GM23248 (cell line): ENCODE results near the gene CEP112. TPM values are rescaled to one million over a fixed set of nuclear protein-coding genes. Genes with fewer than 3 reads are reported as not detected.
"Not testable (repeated sequence)": the region's sequence is repeated elsewhere in the genome, so short reads cannot be mapped to it uniquely, and the experiment has no call there.

ENCODE experiments used
- DNase-seq: peaks from one replicate; pipeline ENCODE4 v3.0.0-alpha.2; 2015
- H2AFZ ChIP-seq: fragments of 200-600 bp; sonication (generic); 2 replicates; pipeline ENCODE4 v1.6.1; 2016; ENCODE audit warnings: antibody characterized with exemption
- H3F3A ChIP-seq: fragments of 200-600 bp; sonication (generic); 2 replicates; pipeline ENCODE4 v1.6.1; 2016; ENCODE audit warnings: mild to moderate bottlenecking, antibody characterized with exemption, mixed run types; ENCODE audit not compliant: insufficient read depth
- H3K27ac ChIP-seq: fragments of 200-600 bp; sonication (generic); 2 replicates; pipeline ENCODE4 v1.5.1; 2016; ENCODE audit warnings: mild to moderate bottlenecking
- H3K27me3 ChIP-seq: fragments of 200-600 bp; sonication (generic); replicated peaks from 2 replicates; pipeline ENCODE4 v1.6.1; 2016; ENCODE audit warnings: mild to moderate bottlenecking; ENCODE audit not compliant: insufficient read depth
- H3K36me3 ChIP-seq: fragments of 200-600 bp; sonication (generic); 2 replicates; pipeline ENCODE4 v1.6.1; 2016; ENCODE audit warnings: low read depth, mild to moderate bottlenecking
- H3K4me1 ChIP-seq: fragments of 200-600 bp; sonication (generic); 2 replicates; pipeline ENCODE4 v1.6.1; 2016; ENCODE audit warnings: mild to moderate bottlenecking; ENCODE audit not compliant: insufficient read depth
- H3K4me2 ChIP-seq: fragments of 200-600 bp; sonication (generic); one replicate; pipeline ENCODE4 v1.6.1; 2016; ENCODE audit warnings: mild to moderate bottlenecking; ENCODE audit not compliant: unreplicated experiment
- H3K4me3 ChIP-seq: fragments of 200-600 bp; sonication (generic); 2 replicates; pipeline ENCODE4 v1.5.1; 2016; ENCODE audit warnings: mild to moderate bottlenecking
- H3K79me2 ChIP-seq: fragments of 200-600 bp; sonication (generic); 2 replicates; pipeline ENCODE4 v1.6.1; 2016; ENCODE audit warnings: mild to moderate bottlenecking; ENCODE audit not compliant: insufficient read depth
- H3K9ac ChIP-seq: fragments of 200-600 bp; sonication (generic); 2 replicates; pipeline ENCODE4 v1.6.1; 2016; ENCODE audit warnings: mild to moderate bottlenecking
- H3K9me2 ChIP-seq: fragments of 200-600 bp; sonication (generic); 2 replicates; pipeline ENCODE4 v1.6.1; 2016; ENCODE audit warnings: mixed run types, mild to moderate bottlenecking, moderate library complexity; ENCODE audit not compliant: insufficient read depth
- H3K9me3 ChIP-seq: fragments of 200-600 bp; sonication (generic); one replicate; pipeline ENCODE4 v1.6.1; 2017; ENCODE audit warnings: low read depth
- H4K20me1 ChIP-seq: fragments of 200-600 bp; sonication (generic); 2 replicates; pipeline ENCODE4 v1.6.0; 2016; ENCODE audit not compliant: insufficient read depth
- EZH2 ChIP-seq: fragments of 200-600 bp; sonication (generic); IDR thresholded peaks from 2 replicates; pipeline ENCODE4 v1.6.1; 2018; ENCODE audit warnings: antibody characterized with exemption, mild to moderate bottlenecking; ENCODE audit not compliant: insufficient read depth, poor library complexity, severe bottlenecking
- EZH2phosphoT487 ChIP-seq: fragments of 200-600 bp; sonication (generic); IDR thresholded peaks from 2 replicates; pipeline ENCODE4 v1.6.1; 2018; ENCODE audit warnings: antibody characterized with exemption, moderate library complexity, mild to moderate bottlenecking, low read depth; ENCODE audit not compliant: insufficient read depth
- WGBS, 2 experiments: methylation state at CpG; one replicate each; pipeline ENCODE4 v1.1.6; 2015 to 2017; ENCODE audit warnings: low lambda C conversion rate in 2 of 2, low coverage in 1 of 2; ENCODE audit errors: missing lambda C conversion rate in 2 of 2; 5-methylcytosine and 5-hydroxymethylcytosine counted together
- in situ Hi-C: fragments of 300-500 bp; cut with MboI; formaldehyde crosslinking; loops from 2 replicates; pipeline ENCODE4 v1.15.0; 2020
- polyA plus RNA-seq: library from polyadenylated mRNA; unstranded; fragments of >200 nt; fragmentation: Nextera tagmentation; extraction: Ambion mirVana; gene quantifications from 2 replicates; pipeline ENCODE4 v1.2.1, GENCODE V29; 2016
- total RNA-seq: library from RNA; depleted of rRNA; stranded (reverse); fragments of >200 nt; shearing (Covaris generic); gene quantifications from 2 replicates; pipeline ENCODE4 v1.2.3, GENCODE V29; 2014

Gene CEP112
- total and polyA plus RNA-seq, 2 experiments from 2014 or later = 8.1 to 14.8 TPM

DNA sequence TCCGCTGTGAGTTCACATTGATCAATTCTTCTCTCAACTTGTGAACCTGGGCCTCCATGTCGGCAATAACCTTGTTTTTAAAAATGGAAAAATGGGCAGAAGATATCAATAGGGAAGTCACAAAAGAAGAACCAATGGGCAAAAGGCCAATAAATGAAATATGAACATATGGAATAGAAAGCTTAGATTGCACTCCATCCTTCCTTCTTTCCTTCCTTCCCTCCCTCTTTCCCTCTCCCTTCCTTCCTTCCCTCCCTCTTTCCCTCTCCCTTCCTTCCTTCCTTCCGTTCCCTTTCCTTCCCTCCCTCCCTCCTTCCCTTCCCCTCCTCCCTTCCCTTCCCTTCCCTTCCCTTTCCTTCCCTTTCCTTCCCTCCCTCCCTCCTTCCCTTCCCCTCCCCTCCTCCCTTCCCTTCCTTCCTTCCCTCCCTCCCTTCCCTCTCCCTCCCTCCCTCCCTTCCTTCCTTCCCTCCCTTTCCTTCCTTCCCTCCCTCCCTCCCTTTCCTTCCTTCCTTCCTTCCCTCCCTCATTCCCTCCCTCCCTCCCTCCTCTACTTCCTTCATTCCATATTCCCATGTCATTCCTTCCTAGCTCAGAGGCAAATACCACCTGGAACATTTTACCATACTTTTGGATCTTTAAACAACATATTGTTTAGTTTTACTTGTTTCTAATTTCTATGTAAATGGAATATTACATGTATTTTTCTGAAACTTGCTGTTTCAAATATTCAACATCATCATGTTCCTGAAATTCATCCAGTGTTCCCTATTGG is 339.8 kb downstream of the CEP112 start:
- no peak overlapping the region for H3K9ac ChIP-seq
- H3K27me3 ChIP-seq = no peaks in the 10 kb centered on the region
- H3K27ac ChIP-seq = no peak overlapping the region
- in situ Hi-C loops = no loop called here
- peaks cover 14% of the 10 kb centered on the region for H3K4me1 ChIP-seq
- DNase-seq = no peak
- 97 to 100% methylated on average over 2 of the region's 3 CpGs for WGBS, 2 experiments
- no peaks in the 10 kb centered on the region for H3K36me3 ChIP-seq
- H4K20me1 ChIP-seq = no peaks in the 10 kb centered on the region
- H3K9me3 ChIP-seq = no peaks in the 10 kb centered on the region
- no peak overlapping the region for H2AFZ ChIP-seq
- no peak for TF ChIP-seq EZH2
- TF ChIP-seq EZH2phosphoT487 = no peak
- H3K9me2 ChIP-seq = no peaks in the 10 kb centered on the region
- H3K4me3 ChIP-seq = no peak overlapping the region
- H3K4me2 ChIP-seq = no peak overlapping the region
- no peaks in the 10 kb centered on the region for H3K79me2 ChIP-seq
- peaks cover 10% of the 10 kb centered on the region; the same call in 1 of the 2 replicates for H3F3A ChIP-seq

DNA sequence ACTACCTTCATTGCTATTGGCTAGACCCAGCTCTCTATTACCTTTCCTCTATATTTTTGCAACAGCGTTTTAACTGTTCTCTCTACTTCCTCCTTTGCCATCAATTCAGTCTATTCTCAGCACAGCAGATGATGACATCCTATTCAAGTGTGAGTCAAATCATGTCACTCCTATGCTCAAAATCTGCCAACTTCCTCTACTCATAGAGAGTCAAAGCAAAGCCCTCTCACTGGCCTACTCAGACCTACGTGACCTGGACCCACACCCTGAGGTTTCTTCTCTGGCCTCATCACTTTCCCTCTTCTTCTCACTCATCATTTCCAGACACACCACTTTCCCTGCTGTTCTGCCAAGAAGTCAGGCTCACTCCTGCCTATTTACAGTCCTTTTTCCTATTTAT is 341.4 kb downstream of the CEP112 start:
- Histone ChIP-seq H3K36me3 (no peaks in the 10 kb centered on the region), H3K9ac (0 out of 2 replicates have a peak overlapping the region, but pooled peaks have one; percentile 12), H3K4me1 (peaks cover 11% of the 10 kb centered on the region), H3K27me3 (no peaks in the 10 kb centered on the region), H2AFZ (peak overlapping the region; percentile 66), H3K9me2 (no peaks in the 10 kb centered on the region), H3K9me3 (no peaks in the 10 kb centered on the region), H3K27ac (peak overlapping the region; percentile 58), H4K20me1 (no peaks in the 10 kb centered on the region), H3K79me2 (no peaks in the 10 kb centered on the region), H3F3A (peaks cover 10% of the 10 kb centered on the region; the same call in 1 of the 2 replicates), H3K4me2 (peak overlapping the region; percentile 18), H3K4me3 (no peak overlapping the region)
- 3 to 13% methylated on average over 2 of the region's 2 CpGs for WGBS, 2 experiments
- peak; percentile 95 for DNase-seq
- in situ Hi-C loops = no loop called here
- TF ChIP-seq EZH2 (no peak), EZH2phosphoT487 (no peak)

DNA sequence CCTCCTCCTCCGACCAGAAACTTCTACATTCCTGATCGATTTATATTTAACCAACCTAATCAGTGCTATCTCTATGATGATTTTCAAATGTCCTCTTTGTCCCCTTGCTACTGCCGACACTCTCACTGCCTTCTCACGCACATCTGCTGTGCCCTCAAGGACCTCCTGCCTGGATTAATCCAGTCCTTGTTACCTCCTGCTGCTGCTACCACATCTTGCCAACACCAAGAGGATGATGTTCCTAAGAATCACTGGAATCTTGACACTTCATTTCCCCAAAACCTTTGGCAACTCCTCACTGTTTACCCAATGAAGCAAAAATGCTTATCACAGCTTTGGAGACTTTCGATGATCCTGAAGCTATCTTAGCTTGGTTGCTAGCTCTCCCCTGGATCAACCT is 343.2 kb downstream of the CEP112 start:
- WGBS, 2 experiments = 31 to 45% methylated on average over 5 of the region's 5 CpGs
- Histone ChIP-seq H3K4me2 (no peak overlapping the region), H3K9ac (no peak overlapping the region), H3K36me3 (no peaks in the 10 kb centered on the region), H3F3A (peaks cover 10% of the 10 kb centered on the region; the same call in 1 of the 2 replicates), H3K27me3 (no peaks in the 10 kb centered on the region), H3K9me3 (no peaks in the 10 kb centered on the region), H3K27ac (0 out of 2 replicates have a peak overlapping the region, but pooled peaks have one; percentile 22), H3K79me2 (no peaks in the 10 kb centered on the region), H2AFZ (no peak overlapping the region), H3K4me1 (peaks cover 11% of the 10 kb centered on the region), H3K4me3 (no peak overlapping the region), H4K20me1 (no peaks in the 10 kb centered on the region), H3K9me2 (no peaks in the 10 kb centered on the region)
- DNase-seq = peak; percentile 29
- in situ Hi-C loops = no loop called here
- TF ChIP-seq EZH2phosphoT487 (no peak), EZH2 (no peak)

DNA sequence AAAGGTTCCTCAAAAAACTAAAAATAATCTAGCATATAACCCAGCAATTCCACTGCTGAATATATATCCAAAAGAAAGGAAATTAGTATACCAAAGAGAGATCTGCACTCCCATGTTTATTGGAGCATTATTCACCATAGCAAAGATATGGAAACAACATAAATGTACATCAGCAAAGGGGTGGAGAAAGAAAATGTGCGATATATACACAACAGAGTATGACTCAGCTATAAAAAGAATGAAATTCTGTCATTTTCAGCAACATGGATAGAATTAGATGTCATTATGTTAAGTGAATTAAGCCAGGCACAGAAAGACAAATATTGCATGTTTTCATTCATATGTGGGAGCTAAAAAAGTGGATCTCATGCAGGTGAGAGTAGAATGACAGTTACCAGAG is 350.8 kb downstream of the CEP112 start:
- no peak overlapping the region for H3K4me2 ChIP-seq
- no peaks in the 10 kb centered on the region for H3K36me3 ChIP-seq
- H3K27ac ChIP-seq = no peak overlapping the region
- H4K20me1 ChIP-seq = 0 out of 2 replicates have a peak, but pooled peaks cover 4% of the 10 kb centered on the region
- H3K9ac ChIP-seq = no peak overlapping the region
- H3K9me2 ChIP-seq = no peaks in the 10 kb centered on the region
- H2AFZ ChIP-seq = no peak overlapping the region
- TF ChIP-seq EZH2 (no peak), EZH2phosphoT487 (no peak)
- H3K79me2 ChIP-seq = no peaks in the 10 kb centered on the region
- DNase-seq = no peak
- no peaks in the 10 kb centered on the region for H3F3A ChIP-seq
- in situ Hi-C loops = no loop called here
- no peaks in the 10 kb centered on the region for H3K4me1 ChIP-seq
- no peaks in the 10 kb centered on the region for H3K9me3 ChIP-seq
- 84 to 92% methylated on average over 1 of the region's 1 CpG for WGBS, 2 experiments
- no peaks in the 10 kb centered on the region for H3K27me3 ChIP-seq
- no peak overlapping the region for H3K4me3 ChIP-seq

DNA sequence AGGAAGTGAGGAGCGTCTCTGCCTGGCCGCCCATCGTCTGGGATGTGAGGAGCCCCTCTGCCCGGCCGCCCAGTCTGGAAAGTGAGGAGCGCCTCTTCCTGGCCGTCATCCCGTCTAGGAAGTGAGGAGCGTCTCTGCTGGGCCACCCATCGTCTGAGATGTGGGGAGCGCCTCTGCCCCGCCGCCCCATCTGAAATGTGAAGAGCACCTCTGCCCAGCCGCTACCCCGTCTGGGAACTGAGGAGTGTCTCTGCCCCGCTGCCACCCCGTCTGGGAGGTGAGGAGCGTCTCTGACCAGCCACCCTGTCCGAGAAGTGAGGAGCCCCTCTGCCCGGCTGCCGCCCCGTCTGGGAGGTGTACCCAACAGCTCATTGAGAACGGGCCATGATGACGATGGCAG is 354.7 kb downstream of the CEP112 start:
- H3K4me2 ChIP-seq, H3F3A ChIP-seq, H3K27me3 ChIP-seq, H3K9me2 ChIP-seq, H3K27ac ChIP-seq, H3K4me3 ChIP-seq, DNase-seq, H4K20me1 ChIP-seq, in situ Hi-C loops, H3K9ac ChIP-seq, H2AFZ ChIP-seq, H3K4me1 ChIP-seq, H3K36me3 ChIP-seq, H3K9me3 ChIP-seq, H3K79me2 ChIP-seq: not testable (repeated sequence)
- 91 to 92% methylated on average over 9 to 24 of the region's 24 CpGs for WGBS, 2 experiments
